Activated CD8-positive, alpha-beta memory T cell treated with anti-CD3 and anti-CD28 coated beads, Interleukin-2, amount 50 U/mL, for 4 hours (primary cell): ENCODE measurements around the gene SMIM1.
A peak's percentile ranks its signal among the peaks of the same experiment; 100 is the strongest.
"Not testable (repeated sequence)": the region's sequence is repeated elsewhere in the genome, so short reads cannot be mapped to it uniquely, and the experiment has no call there.

ENCODE experiments used
- DNase-seq: peaks from one replicate; pipeline ENCODE4 v3.0.0-alpha.2; 2020

The SMIM1 gene

GRCh38 chr1:3738943-3739342 is 33.6 kb upstream of the SMIM1 start:
- DNase-seq, result no peak

DNA sequence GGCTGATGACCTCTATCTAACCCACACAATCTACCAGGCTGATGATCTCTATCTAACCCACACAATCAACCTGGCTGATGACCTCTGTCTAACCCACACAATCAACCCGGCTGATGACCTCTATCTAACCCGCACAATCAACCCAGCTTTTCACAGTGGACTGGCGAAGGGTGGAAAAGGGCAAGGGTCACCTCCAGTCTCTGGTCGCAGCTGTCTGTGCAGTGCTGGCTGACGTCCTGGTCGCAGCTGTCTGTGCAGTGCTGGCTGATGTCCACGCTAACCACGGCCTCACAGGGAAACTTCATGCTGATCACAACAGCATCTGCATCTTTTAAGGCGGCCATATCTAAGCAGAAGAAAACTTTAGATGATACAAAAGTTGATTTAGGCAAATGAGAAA is 32.5 kb upstream of the SMIM1 start:
- DNase-seq, result no peak

- DNase-seq, result no peak
Measured at GRCh38 chr1:3740752-3741151, 31.8 kb upstream of the SMIM1 start.

GRCh38 chr1:3741566-3742438 is 30.7 kb upstream of the SMIM1 start:
- no peak for DNase-seq

- no peak for DNase-seq
Measured at GRCh38 chr1:3742439-3743298, 29.9 kb upstream of the SMIM1 start.

- DNase-seq, result no peak
Measured at GRCh38 chr1:3743421-3743820, 29.1 kb upstream of the SMIM1 start.

DNA sequence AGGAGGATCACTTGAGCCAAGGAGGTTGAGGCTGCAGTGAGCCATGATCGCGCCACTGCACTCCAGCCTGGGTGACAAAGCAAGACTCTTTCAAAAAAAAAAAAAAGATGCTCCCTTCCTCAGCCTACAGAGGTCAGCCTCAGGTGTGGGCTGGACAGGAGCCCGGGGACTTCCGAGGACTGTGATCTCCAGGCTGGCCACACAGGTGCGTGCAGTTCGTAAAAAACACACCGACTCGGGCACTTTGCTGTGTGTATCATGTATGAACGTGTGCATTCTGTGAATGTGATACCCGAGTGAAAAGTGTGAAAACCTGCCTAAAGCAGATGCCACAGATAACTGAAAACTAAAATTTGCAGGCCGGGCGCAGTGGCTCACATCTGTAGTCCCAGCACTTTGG is 28.7 kb upstream of the SMIM1 start:
- DNase-seq, result no peak

DNA sequence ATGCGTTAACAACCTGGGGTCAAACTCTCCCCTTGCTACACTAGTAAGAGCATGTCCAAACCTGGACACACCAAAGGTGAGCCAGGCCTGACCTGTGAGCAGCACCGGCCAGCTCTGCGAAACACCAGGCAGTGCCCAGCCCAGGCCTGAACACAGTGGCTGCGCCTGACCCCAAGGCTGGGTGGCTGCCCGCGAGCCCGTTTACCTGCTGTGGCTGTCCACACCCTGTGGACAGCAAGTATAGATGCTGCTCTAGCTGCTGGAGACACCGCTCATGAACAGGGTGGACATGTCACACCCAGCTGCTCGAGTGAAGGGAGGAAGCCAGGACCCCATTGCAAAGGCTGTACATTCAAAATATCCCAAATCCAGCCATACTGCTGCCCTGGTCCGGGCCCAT is 27.9 kb upstream of the SMIM1 start:
- DNase-seq, result no peak

DNA sequence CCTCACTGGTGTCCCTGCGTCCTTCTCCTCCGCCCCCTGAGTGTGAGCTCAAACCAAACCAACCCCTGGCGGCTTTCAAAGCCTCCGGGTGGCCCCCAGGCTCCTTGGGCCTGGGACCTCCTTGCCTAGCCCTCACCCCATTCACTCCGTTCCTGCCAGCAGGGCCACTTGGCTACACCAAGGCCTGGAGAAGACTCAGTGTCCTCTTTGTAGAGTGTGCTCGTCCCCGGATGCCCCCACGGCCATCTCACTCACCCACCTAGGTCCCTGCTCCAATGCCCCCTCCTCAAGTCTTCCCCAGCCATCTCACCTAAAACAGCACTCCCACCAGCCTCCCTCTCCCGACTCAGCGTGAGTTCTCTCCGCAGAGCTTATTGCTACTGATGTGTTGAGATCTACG is 27.5 kb upstream of the SMIM1 start:
- no peak for DNase-seq

DNA sequence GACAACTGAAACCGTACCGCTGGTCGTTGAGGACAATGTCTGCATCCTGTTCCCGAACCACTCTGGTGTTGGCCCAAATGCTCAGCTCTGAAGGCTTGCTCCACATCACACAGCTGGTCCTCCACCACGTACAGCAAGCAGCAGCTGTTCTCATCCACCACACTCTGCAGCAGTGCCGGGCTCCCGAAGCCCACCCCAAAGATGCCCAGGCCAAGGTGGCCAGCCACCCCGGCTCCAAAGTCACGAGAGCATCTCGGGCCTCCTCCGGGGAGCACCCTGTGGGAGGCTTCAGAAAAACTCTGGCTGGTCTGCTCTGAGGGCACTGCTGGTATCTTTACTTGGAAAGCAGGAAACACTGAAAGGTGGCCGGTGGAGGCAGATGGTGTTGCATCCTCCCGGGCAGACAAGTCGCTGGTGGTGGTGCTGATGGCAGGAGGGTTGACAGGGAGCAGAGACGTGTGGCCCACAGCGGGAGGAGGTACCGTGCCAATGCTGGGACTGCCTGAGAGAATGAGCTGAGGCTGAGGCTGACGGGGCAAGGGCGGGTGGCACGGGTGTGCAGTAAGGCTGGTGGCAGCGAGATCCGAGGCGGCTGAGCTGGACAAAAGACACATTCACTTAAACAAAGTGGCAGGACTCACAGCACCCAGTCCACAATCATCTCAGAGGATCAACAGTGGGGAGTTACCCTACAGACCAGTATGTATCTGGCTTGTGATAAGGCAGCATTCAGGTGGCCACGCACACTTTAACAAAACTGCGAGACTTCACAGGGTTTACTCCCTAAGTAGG is 26.8 kb upstream of the SMIM1 start:
- DNase-seq, result no peak

DNA sequence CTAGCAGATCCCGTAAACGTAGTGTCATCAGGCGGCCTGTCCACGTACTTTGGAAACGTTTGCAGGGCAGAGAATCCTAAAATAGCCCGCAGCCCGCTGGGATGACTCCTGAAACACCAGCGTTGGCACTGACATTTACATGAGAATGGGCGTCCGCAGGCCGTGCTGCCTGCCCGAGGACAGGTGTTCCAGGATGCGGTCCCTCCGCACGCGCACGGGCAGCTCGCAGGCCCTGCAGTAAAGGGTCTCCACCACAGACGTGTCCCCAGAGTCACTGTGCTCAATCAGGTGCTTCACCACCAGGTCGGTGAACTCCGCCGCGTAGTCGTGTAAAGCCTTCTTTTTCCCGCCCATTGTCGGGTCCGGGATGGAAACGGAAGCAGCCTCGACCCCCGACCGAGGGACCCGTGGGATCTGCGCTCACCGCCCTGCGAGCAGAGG is 26.1 kb upstream of the SMIM1 start:
- DNase-seq, result no peak

- peak; percentile 89 for DNase-seq
Measured at GRCh38 chr1:3746830-3747521, 25.6 kb upstream of the SMIM1 start.

GRCh38 chr1:3747522-3747848 is 25.1 kb upstream of the SMIM1 start:
- DNase-seq, result no peak

DNA sequence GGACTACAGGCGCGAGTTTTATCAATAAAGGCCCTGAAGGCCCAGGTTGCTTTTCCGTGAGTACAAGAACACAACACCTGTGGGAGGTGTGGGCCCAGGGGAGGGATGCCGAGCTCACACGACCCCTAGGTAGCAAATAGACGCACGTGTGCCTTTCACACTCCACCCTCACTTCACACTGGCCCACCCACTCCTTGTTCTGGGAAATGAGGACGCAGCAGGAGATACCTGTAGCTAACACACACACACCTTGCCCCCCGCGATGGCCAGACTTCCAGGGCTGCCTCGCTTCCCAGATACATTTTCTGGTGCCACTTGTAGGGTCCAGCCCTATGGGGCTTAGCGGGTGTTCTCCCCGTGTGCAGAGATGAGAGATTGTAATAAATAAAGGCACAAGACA is 24.6 kb upstream of the SMIM1 start:
- no peak for DNase-seq

DNA sequence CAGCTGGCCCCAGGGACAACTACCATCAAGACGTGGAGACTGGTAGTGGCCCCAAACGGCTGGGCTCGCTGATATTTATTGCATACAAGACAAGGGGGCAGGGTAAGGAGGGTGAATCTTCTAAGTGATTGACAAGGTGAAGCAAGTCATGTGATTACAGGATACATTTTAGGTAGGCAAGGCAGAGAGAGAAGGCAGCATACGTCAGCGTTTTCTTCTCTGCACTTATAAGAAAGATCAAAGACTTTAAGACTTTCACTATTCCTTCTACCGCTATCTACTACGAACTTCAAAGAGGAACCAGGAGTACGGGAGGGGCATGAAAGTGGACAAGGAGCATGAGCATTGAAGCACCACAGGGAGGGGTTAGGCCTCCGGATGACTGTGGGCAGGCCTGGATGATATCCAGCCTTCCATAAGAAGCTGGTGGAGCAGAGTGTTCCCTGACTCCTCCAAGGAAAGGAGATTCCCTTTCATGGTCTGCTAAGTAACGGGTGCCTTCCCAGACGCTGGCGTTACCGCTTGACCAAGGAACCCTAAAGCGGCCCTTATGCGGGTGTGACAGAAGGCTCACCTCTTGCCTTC is 24.1 kb upstream of the SMIM1 start:
- DNase-seq, result not testable (repeated sequence)

GRCh38 chr1:3749512-3749911 is 23.0 kb upstream of the SMIM1 start:
- no peak for DNase-seq

DNA sequence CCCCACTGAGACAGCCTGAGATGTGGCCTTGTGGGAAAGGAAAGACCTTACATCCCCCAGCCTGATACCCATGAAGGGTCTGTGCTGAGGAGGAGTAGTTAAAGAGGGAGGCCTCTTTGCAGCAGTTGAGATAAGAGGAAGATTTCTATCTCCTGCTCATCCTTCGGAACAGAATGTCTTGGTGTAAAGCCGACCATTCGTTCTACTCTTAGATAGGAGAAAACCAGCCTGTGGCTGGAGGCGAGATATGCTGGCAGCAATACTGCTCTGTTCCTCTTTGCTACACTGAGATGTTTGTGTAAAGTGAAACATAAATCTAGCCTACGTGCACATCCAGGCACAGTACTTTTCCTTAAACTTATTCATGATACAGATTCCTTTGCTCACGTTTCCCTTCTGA is 21.8 kb upstream of the SMIM1 start:
- DNase-seq, result no peak

GRCh38 chr1:3752400-3752945 is 20.1 kb upstream of the SMIM1 start, which contains the start of gene CCDC27:
TSS of gene CCDC27 (plus strand) at chr1:3752450. CDS start at chr1:3752482, 32 bp downstream.
- DNase-seq, result no peak

GRCh38 chr1:3753656-3754454 is 18.7 kb upstream of the SMIM1 start:
- no peak for DNase-seq

GRCh38 chr1:3756394-3756793 is 16.2 kb upstream of the SMIM1 start:
- no peak for DNase-seq

GRCh38 chr1:3759164-3759563 is 13.4 kb upstream of the SMIM1 start:
- DNase-seq, result no peak
